CD4-positive, alpha-beta T cell treated with Interleukin-21 for 1 hour (primary cell): ENCODE data around the gene MRPL36.

Source experiments
- DNase-seq: peaks from one replicate; pipeline ENCODE4 v3.0.0-alpha.2; 2020

Gene MRPL36

GRCh38 chr5:1795506-1795905, 4.1 kb downstream of the MRPL36 start:
- DNase-seq = no peak

GRCh38 chr5:1794901-1795290, 4.7 kb downstream of the MRPL36 start:
- no peak for DNase-seq

GRCh38 chr5:1793966-1794900, 5.4 kb downstream of the MRPL36 start:
- no peak for DNase-seq

- DNase-seq = no peak
Observed at GRCh38 chr5:1793301-1793740, 6.3 kb downstream of the MRPL36 start.

- peak; percentile 86 for DNase-seq
Observed at GRCh38 chr5:1792842-1793266, 6.8 kb downstream of the MRPL36 start.

GRCh38 chr5:1791176-1791575, 8.5 kb downstream of the MRPL36 start:
- no peak for DNase-seq

- DNase-seq = no peak
Observed at GRCh38 chr5:1789834-1790471, 9.7 kb downstream of the MRPL36 start.

- peak; percentile 23 for DNase-seq
Observed at GRCh38 chr5:1789438-1789833, 10.2 kb downstream of the MRPL36 start.

- DNase-seq = no peak
Observed at GRCh38 chr5:1788828-1789227, 10.8 kb downstream of the MRPL36 start.

- no peak for DNase-seq
Observed at GRCh38 chr5:1788200-1788599, 11.4 kb downstream of the MRPL36 start.

GRCh38 chr5:1787472-1788047, 12.1 kb downstream of the MRPL36 start:
- DNase-seq = no peak

GRCh38 chr5:1786621-1787471, 12.8 kb downstream of the MRPL36 start:
- DNase-seq = no peak

- DNase-seq = no peak
Observed at GRCh38 chr5:1785984-1786383, 13.7 kb downstream of the MRPL36 start.

- no peak for DNase-seq
Observed at GRCh38 chr5:1785062-1785461, 14.6 kb downstream of the MRPL36 start.

- no peak for DNase-seq
Observed at GRCh38 chr5:1784197-1785050, 15.2 kb downstream of the MRPL36 start.

- DNase-seq = no peak
Observed at GRCh38 chr5:1783216-1783554, 16.5 kb downstream of the MRPL36 start.

- DNase-seq = no peak
Observed at GRCh38 chr5:1782385-1783215, 17.0 kb downstream of the MRPL36 start.

GRCh38 chr5:1781726-1782384, 17.8 kb downstream of the MRPL36 start:
- no peak for DNase-seq

- no peak for DNase-seq
Observed at GRCh38 chr5:1781107-1781506, 18.5 kb downstream of the MRPL36 start.

GRCh38 chr5:1780614-1780930, 19.1 kb downstream of the MRPL36 start:
- no peak for DNase-seq
